HG02973 (cell line): ENCODE data around the gene PIP5K1A.
"Not testable (repeated sequence)": the region's sequence is repeated elsewhere in the genome, so short reads cannot be mapped to it uniquely, and the experiment has no call there.

Experiments
- ATAC-seq: cut with Tn5 transposase; IDR thresholded peaks from one replicate; pipeline ENCODE4 v1.9.1; 2021; ENCODE audit warnings: moderate library complexity; ENCODE audit not compliant: unreplicated experiment

Gene PIP5K1A

DNA sequence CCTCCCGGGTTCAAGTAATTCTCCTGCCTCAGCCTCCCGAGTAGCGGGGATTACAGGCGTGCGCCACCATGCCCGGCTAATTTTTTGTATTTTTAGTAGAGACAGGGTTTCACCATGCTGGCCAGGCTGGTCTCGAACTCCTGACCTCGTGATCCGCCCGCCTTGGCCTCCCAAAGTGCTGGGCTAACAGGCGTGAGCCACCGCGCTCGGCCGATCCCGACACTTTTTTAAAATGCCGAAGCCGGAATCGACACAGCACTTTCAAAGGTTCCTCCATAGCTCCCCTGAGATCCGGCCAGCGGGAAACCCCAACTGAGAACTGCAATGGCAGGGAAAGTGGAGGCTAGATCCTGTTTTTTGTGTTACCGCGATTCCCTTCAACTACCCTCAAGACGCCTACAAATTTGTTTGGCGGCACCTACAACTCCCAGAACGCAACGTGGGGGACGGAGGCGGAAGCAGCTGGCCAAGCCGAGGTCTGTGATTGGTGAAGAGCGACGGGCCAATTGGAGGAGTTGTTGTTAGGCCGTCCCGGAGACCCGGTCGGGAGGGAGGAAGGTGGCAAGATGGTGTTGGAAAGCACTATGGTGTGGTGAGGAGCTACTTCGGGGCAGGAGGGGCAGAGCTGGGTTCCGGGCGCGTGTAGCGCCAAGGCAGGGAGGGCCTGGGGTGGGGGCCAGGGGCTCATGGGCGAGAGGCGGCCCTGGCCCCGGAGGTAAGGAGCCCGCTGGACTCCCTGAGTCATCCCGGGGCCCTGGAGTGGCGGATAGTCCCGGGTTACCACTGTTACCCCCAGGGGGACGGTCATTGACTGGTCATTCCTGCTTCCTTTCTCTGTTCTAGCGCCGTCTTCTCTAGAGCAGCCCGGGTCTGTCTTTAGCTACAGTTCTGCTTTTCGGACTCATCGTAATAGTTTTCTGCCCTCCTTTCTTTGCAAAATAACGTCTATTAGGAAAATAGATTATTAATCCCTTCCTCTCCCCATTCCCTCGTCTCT lies 56.2 kb downstream of the PIP5K1A start, which contains the start of gene PSMD4:
Gene PSMD4, plus strand, starts transcription at position 518 of the 997 bp plus-strand sequence. Its CDS starts 49 bp downstream, at position 567.
- ATAC-seq, result peak; percentile 85

- no peak for ATAC-seq
Measured at GRCh38 chr1:151255381-151255780, 57.0 kb downstream of the PIP5K1A start.

DNA sequence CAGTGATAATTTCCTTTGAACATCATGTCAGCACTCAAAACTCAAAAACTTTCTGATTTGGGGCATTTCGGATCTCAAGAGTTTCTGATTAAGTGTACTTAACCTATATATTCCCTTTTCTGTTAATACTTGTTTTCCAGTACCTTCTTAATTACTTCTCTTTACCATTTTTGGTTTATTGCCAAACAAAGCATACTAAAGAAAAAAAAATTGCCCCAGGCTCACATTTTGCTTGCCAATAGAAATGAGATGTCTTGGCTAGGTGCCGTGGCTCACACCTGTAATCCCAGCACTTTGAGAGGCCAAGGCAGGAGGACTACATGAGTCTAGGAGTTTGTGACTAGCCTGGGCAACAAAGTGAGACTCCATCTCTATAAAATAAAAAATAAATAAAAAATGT lies 61.0 kb downstream of the PIP5K1A start:
- ATAC-seq, result no peak

GRCh38 chr1:151265446-151266236 lies 67.3 kb downstream of the PIP5K1A start:
- ATAC-seq, result no peak

DNA sequence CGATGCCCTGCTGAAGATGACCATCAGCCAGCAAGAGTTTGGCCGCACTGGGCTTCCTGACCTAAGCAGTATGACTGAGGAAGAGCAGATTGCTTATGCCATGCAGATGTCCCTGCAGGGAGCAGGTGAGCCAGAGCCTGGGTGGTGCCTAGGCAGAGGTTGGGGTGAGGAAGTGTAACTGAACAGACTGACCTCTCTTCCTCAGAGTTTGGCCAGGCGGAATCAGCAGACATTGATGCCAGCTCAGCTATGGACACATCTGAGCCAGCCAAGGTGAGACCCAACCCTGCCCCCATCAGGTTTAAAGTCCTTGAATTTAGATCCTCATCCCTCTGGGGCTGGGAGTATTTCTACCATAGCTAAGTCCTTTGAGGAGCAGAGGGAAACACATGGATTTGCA lies 68.0 kb downstream of the PIP5K1A start:
- ATAC-seq, result no peak

DNA sequence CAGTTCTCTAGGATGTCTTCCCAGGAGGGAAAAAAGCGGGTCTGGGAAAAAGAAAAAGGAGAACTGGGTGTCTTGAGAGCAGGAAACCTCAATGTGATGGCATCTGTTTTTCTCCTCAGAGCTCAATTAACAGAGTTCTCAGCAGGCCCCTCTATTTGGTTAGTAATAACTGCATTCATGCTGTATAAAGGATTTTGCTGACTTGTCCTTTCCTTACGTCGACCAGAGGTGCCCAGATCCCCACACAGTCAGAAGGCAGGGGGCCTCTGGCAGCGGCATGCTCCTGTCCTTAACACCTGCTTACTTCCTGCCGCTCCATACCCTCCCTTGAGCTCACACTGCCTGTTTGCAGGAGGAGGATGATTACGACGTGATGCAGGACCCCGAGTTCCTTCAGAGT lies 68.5 kb downstream of the PIP5K1A start:
- ATAC-seq, result no peak

- no peak for ATAC-seq
Measured at GRCh38 chr1:151267760-151268159, 69.4 kb downstream of the PIP5K1A start.

DNA sequence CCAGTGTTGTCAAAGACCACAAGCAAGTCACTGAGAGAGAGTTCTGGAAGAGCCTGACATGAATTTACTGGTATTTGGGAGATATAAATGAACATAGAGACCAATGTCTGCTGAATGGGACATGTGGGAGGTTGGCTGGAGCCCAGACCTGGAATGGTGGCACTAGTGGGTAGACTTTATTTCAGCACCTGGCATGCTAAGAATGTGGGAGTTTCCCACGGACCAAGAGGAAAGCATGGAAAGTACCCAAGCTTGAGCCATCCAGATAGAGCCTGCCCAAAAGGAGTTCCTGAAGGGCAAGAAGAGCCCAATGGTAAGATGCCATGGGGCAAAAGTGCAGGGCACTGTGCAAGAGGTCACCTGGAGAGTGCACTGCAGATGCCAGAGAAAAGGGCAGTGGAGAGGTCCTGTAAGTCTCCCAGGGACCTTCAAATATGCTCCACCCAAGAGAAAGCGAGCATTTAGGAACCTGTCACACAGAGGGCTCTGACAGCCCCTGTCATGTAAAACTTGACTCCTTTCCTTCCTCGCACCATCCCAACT lies 75.6 kb downstream of the PIP5K1A start:
- ATAC-seq, result no peak

DNA sequence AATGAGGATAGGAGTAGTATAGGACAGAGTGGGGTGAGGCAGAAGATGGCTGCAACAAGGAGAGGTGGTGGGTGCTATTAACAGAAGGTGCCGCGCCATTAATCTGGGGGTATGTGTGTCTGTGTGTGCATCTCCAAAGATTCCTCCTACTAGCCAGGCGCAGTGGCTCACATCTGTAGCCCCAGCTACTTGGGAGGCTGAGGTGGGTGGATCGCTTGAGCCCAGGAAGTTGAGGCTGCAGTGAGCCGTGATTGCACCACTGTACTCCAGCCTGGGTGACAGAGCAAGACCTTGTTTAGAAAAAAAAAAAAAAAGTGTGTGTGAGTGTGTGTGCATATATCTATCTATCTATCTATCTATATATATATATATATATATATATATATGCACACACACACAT lies 77.0 kb downstream of the PIP5K1A start:
- ATAC-seq, result not testable (repeated sequence)

DNA sequence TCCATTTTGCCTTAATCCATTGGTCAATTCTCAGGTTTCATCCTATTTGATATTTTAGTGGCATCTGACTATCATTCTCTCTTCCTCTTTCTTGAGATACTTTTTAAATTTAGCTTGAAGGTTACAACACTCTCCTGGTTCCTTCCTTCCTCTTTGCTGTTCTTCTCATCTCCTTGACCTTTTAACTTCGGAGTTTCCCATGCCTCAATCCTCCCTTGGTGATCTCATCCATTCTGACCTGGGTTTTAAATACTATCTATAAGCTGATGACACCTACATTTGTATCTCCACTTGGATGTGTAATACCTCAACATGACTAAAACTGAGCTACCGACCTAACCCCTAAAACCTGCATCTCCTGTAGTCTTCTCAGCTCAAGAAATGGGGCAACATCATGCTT lies 78.9 kb downstream of the PIP5K1A start:
- no peak for ATAC-seq

- peak; percentile 31 for ATAC-seq
Measured at GRCh38 chr1:151281225-151281968, 83.0 kb downstream of the PIP5K1A start.

DNA sequence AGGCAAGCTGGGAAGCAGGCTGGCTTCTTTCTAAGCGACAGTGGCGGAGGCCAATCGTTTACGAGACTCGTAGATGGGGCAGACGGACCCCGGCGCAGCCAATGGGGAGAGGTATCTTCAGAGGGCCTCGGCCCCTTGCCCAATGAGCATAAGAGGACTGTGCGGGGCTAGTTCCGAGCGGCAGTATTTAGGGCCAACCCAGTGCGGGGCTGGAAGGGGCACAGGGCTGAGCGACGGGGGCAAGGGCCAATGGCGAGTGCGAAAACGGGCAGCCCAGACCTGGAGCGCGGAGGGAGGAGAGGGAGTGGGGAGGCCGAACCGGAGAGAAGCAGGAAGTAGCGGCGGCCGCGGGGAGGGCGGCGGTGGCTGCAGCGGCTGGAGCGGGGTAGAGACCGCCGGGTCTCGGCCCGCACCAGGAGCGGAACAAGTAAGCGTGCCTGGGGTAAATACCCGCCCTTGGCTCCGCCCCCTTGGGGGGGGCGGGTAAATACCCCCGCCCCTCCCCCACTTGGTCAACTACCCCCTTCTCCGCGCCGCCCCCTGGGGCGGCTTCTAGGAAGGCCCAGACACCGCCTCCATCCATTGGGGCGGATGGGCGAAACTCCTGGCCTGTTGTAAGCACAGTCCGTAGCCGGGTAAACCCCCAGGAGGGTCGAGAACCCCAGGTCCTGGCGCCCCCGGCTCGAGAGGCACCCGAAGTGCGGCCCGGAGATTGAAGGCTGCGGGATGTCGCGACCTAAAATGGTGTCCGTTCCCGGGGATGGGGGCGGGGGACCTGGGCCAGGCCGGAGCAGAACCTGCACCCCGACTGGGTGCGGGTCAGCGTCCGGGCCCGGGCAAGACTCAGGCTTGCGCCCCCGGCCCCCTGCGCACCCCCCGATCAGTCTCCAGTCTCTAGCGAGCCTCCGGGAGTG lies 83.9 kb downstream of the PIP5K1A start, which contains the start of gene ZNF687:
Gene ZNF687, plus strand, starts transcription at position 331 of the 914 bp plus-strand sequence. CDS start 3,993 bp downstream, outside the sequence.
- ATAC-seq, result peak; percentile 76

DNA sequence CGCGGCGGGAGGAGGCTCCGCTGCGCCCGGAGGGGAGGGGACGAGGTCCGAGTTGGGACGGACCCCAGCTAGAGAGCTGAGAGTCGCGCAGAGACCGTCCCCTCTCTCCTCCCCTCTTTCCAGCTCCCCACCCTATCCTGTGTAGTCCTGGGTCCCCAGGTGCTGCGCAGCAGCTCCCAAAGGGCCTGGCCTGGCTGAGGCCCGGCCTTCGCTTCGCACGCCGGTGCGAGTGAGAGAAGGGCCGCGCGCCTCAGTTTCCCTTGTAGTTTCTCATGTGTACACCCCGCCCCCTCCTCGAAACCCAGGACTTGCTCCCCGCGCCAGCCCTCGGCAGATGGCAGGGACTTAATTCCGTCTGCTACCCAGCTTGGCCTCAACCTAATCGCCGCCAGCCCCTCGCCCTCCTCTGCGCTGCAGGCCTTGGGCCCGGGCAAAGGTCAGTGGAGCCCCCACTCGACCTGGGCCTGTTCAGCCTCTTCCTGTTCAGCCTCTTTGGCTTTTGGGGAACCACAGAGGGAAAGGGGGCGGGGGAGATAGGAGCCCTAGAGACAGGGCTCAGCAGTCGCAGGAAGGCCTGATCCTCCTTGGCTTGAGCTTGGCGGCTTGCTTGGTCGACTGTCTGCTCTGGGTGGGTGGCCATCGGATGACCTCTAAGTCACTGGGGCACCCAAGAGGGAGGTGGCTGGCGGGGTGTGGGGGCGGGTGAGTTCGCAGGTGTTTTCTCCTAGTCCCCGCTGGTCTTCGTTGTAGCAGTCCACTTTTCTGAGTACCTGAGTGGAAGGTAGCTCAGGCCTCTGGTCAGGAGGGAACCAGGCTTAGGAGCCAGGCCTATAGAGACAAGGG lies 84.8 kb downstream of the PIP5K1A start:
- no peak for ATAC-seq

- ATAC-seq, result no peak
Measured at GRCh38 chr1:151284013-151284577, 85.7 kb downstream of the PIP5K1A start.

- no peak for ATAC-seq
Measured at GRCh38 chr1:151286619-151287340, 88.4 kb downstream of the PIP5K1A start.

DNA sequence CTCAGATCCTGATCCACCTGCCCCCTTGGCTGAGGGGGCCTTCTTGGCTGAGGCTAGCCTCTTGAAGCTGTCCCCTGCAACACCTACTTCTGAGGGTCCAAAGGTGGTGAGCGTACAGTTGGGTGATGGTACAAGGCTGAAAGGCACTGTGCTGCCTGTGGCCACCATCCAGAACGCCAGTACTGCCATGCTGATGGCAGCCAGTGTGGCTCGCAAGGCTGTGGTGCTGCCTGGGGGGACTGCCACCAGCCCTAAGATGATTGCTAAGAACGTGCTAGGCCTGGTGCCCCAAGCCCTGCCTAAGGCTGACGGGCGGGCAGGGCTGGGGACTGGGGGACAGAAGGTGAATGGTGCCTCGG lies 89.0 kb downstream of the PIP5K1A start:
- ATAC-seq, result no peak

DNA sequence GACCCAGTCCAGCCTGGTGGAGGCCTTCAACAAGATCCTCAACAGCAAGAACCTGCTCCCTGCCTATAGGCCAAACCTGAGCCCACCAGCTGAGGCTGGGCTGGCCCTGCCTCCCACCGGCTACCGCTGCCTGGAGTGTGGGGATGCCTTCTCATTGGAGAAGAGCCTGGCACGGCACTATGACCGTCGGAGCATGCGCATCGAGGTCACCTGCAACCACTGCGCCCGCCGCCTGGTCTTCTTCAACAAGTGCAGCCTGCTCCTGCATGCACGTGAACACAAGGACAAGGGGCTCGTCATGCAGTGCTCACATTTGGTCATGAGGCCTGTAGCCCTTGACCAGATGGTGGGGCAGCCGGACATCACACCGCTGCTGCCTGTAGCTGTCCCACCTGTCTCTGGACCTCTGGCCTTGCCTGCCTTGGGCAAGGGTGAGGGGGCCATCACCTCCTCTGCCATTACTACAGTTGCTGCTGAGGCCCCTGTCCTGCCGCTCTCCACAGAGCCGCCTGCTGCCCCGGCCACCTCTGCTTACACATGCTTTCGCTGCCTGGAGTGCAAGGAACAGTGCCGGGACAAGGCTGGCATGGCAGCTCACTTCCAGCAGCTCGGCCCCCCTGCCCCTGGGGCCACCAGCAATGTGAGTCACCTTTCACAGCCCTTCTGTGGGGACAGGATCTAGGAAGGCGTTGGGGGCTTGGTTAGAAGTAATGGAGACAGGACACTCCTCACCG lies 89.6 kb downstream of the PIP5K1A start:
- ATAC-seq, result no peak
